ENCODE measurements around the gene TMEM243.

GRCh38 chr7:87204933-87205332, 14.6 kb downstream of the TMEM243 start:
- TF ChIP-seq CTCF (IDR thresholded peaks at IDR 0.05) = no peak
- TF ChIP-seq POLR2A (IDR thresholded peaks at IDR 0.05) = no peak

Data from esophagus squamous epithelium (tissue), 4 donors.